IPS-20b (cell line): ENCODE results near the gene NUMBL.
"Not testable (repeated sequence)": the region's sequence is repeated elsewhere in the genome, so short reads cannot be mapped to it uniquely, and the experiment has no call there.

Experiments used
- H3K27ac ChIP-seq: one replicate; pipeline ENCODE4 v1.5.1; 2013; ENCODE audit warnings: low read length
- H3K27me3 ChIP-seq: 2 replicates; pipeline ENCODE4 v1.6.1; 2013; ENCODE audit warnings: mild to moderate bottlenecking, low read length, inconsistent platforms; ENCODE audit not compliant: insufficient read depth
- H3K36me3 ChIP-seq: 2 replicates; pipeline ENCODE4 v1.6.1; 2013; ENCODE audit warnings: low read depth, mild to moderate bottlenecking, inconsistent platforms, low read length, moderate library complexity; ENCODE audit not compliant: insufficient read depth
- H3K4me1 ChIP-seq: 2 replicates; pipeline ENCODE4 v1.6.1; 2013; ENCODE audit warnings: mild to moderate bottlenecking, control low read depth, inconsistent platforms, low read length, moderate library complexity; ENCODE audit not compliant: insufficient read depth
- H3K4me3 ChIP-seq: 2 replicates; pipeline ENCODE4 v1.5.1; 2013; ENCODE audit warnings: mild to moderate bottlenecking, low read length, inconsistent platforms
- H3K9ac ChIP-seq: 2 replicates; pipeline ENCODE4 v1.6.1; 2013; ENCODE audit warnings: low read depth, mild to moderate bottlenecking, inconsistent platforms, low read length, moderate library complexity
- H3K9me3 ChIP-seq: 2 replicates; pipeline ENCODE4 v1.6.1; 2013; ENCODE audit warnings: mild to moderate bottlenecking, low read depth, low read length, inconsistent platforms; ENCODE audit not compliant: insufficient read depth

The NUMBL gene

GRCh38 chr19:40652303-40652702 lies 38.1 kb downstream of the NUMBL start:
- not testable (repeated sequence) for H3K9me3 ChIP-seq, H3K9ac ChIP-seq, H3K4me1 ChIP-seq, H3K27ac ChIP-seq, H3K36me3 ChIP-seq, H3K4me3 ChIP-seq, H3K27me3 ChIP-seq

- no peak overlapping the region for H3K4me3 ChIP-seq
- no peak overlapping the region for H3K27ac ChIP-seq
- no peak overlapping the region for H3K9ac ChIP-seq
- H3K27me3 ChIP-seq = no peaks in the 10 kb centered on the region
- no peaks in the 10 kb centered on the region for H3K36me3 ChIP-seq
- H3K4me1 ChIP-seq = no peaks in the 10 kb centered on the region
- H3K9me3 ChIP-seq = no peaks in the 10 kb centered on the region
Observed at GRCh38 chr19:40650749-40651305, 39.6 kb downstream of the NUMBL start.

- H3K9me3 ChIP-seq, H3K4me3 ChIP-seq, H3K9ac ChIP-seq, H3K36me3 ChIP-seq, H3K27me3 ChIP-seq, H3K4me1 ChIP-seq, H3K27ac ChIP-seq: not testable (repeated sequence)
Observed at GRCh38 chr19:40649903-40650675, 40.4 kb downstream of the NUMBL start.

GRCh38 chr19:40646743-40647254 lies 43.7 kb downstream of the NUMBL start:
- no peaks in the 10 kb centered on the region for H3K36me3 ChIP-seq
- H3K4me3 ChIP-seq = no peak overlapping the region
- no peaks in the 10 kb centered on the region for H3K9me3 ChIP-seq
- no peaks in the 10 kb centered on the region for H3K27me3 ChIP-seq
- H3K27ac ChIP-seq = no peak overlapping the region
- no peak overlapping the region for H3K9ac ChIP-seq
- no peaks in the 10 kb centered on the region for H3K4me1 ChIP-seq

GRCh38 chr19:40642757-40643305 lies 47.6 kb downstream of the NUMBL start:
- Histone ChIP-seq H3K27me3 (no peaks in the 10 kb centered on the region), H3K9ac (no peak overlapping the region), H3K9me3 (no peaks in the 10 kb centered on the region), H3K36me3 (no peaks in the 10 kb centered on the region), H3K27ac (no peak overlapping the region), H3K4me3 (no peak overlapping the region), H3K4me1 (no peaks in the 10 kb centered on the region)

GRCh38 chr19:40642051-40642706 lies 48.3 kb downstream of the NUMBL start:
- no peaks in the 10 kb centered on the region for H3K36me3 ChIP-seq
- H3K9me3 ChIP-seq = no peaks in the 10 kb centered on the region
- no peak overlapping the region for H3K9ac ChIP-seq
- no peaks in the 10 kb centered on the region for H3K27me3 ChIP-seq
- no peaks in the 10 kb centered on the region for H3K4me1 ChIP-seq
- H3K4me3 ChIP-seq = no peak overlapping the region
- H3K27ac ChIP-seq = no peak overlapping the region

GRCh38 chr19:40641281-40641680 lies 49.2 kb downstream of the NUMBL start:
- H3K27ac ChIP-seq = no peak overlapping the region
- no peak overlapping the region for H3K9ac ChIP-seq
- no peak overlapping the region for H3K4me3 ChIP-seq

GRCh38 chr19:40640744-40641143 lies 49.7 kb downstream of the NUMBL start:
- Histone ChIP-seq H3K36me3 (no peaks in the 10 kb centered on the region), H3K9me3 (no peaks in the 10 kb centered on the region), H3K27me3 (peaks cover 4% of the 10 kb centered on the region), H3K4me3 (no peak overlapping the region), H3K9ac (no peak overlapping the region), H3K27ac (no peak overlapping the region), H3K4me1 (no peaks in the 10 kb centered on the region)

More at GRCh38 chr19:40641281-40641680, 49.2 kb downstream of the NUMBL start:
- no peaks in the 10 kb centered on the region for H3K9me3 ChIP-seq
- H3K4me1 ChIP-seq = no peaks in the 10 kb centered on the region
- no peaks in the 10 kb centered on the region for H3K27me3 ChIP-seq
- no peaks in the 10 kb centered on the region for H3K36me3 ChIP-seq

- no peak overlapping the region for H3K9ac ChIP-seq
Observed at GRCh38 chr19:40639638-40639982, 50.8 kb downstream of the NUMBL start.

GRCh38 chr19:40638327-40638726 lies 52.1 kb downstream of the NUMBL start:
- Histone ChIP-seq H3K4me1 (no peaks in the 10 kb centered on the region; the same call in 1 of the 2 replicates), H3K27me3 (peaks cover 22% of the 10 kb centered on the region), H3K27ac (no peak overlapping the region), H3K4me3 (no peak overlapping the region), H3K9ac (no peak overlapping the region), H3K36me3 (no peaks in the 10 kb centered on the region), H3K9me3 (no peaks in the 10 kb centered on the region)

More at GRCh38 chr19:40639638-40639982, 50.8 kb downstream of the NUMBL start:
- Histone ChIP-seq H3K36me3 (no peaks in the 10 kb centered on the region), H3K9me3 (no peaks in the 10 kb centered on the region), H3K4me1 (no peaks in the 10 kb centered on the region), H3K27ac (no peak overlapping the region), H3K27me3 (peaks cover 11% of the 10 kb centered on the region), H3K4me3 (no peak overlapping the region)

- Histone ChIP-seq H3K27ac (no peak overlapping the region), H3K9me3 (no peaks in the 10 kb centered on the region), H3K4me3 (no peak overlapping the region), H3K4me1 (peaks cover 10% of the 10 kb centered on the region; the same call in 1 of the 2 replicates), H3K9ac (no peak overlapping the region), H3K36me3 (0 out of 2 replicates have a peak, but pooled peaks cover 4% of the 10 kb centered on the region), H3K27me3 (peaks cover 30% of the 10 kb centered on the region)
Observed at GRCh38 chr19:40633207-40633606, 57.2 kb downstream of the NUMBL start.
